Activated CD4-positive, alpha-beta memory T cell treated with anti-CD3 and anti-CD28 coated beads, Interleukin-2, amount 10 ng/mL, durations not matched to agents 7 days and 5 days (primary cell): ENCODE results near the gene EIF2B5. TPM values are rescaled to one million over a fixed set of nuclear protein-coding genes. Genes with fewer than 3 reads are reported as not detected.
"Not testable (repeated sequence)": the region's sequence is repeated elsewhere in the genome, so short reads cannot be mapped to it uniquely, and the experiment has no call there.

ENCODE experiments used
- CTCF ChIA-PET: fragments of 350-600 bp; sonication (Branson Sonifier 250); formaldehyde crosslinking; loops from one replicate; lab custom pipeline; 2021; ENCODE audit warnings: antibody characterized with exemption, inconsistent platforms; lab: Charles Lee
- POLR2A ChIA-PET: fragments of 350-600 bp; sonication (Branson Sonifier 250); formaldehyde crosslinking; loops from one replicate; lab custom pipeline; 2021; ENCODE audit warnings: antibody characterized with exemption; lab: Charles Lee
- DNase-seq: peaks from one replicate; pipeline ENCODE4 v3.0.0-alpha.2; 2020
- H3K27ac Mint-ChIP-seq: one replicate; pipeline ENCODE4 v1.8.0; 2021; ENCODE audit warnings: mild to moderate bottlenecking, mixed read lengths
- H3K27me3 Mint-ChIP-seq: one replicate; pipeline ENCODE4 v1.8.0; 2021; ENCODE audit warnings: mixed read lengths
- H3K36me3 Mint-ChIP-seq: one replicate; pipeline ENCODE4 v1.8.0; 2021; ENCODE audit warnings: low read depth, mixed read lengths
- H3K4me1 Mint-ChIP-seq: one replicate; pipeline ENCODE4 v1.8.0; 2021; ENCODE audit warnings: mixed read lengths
- H3K4me3 Mint-ChIP-seq: one replicate; pipeline ENCODE4 v1.8.0; 2021; ENCODE audit warnings: mild to moderate bottlenecking, mixed read lengths
- H3K9me3 Mint-ChIP-seq: one replicate; pipeline ENCODE4 v1.8.0; 2021; ENCODE audit warnings: mixed read lengths
- total RNA-seq, 2 experiments: library from RNA; stranded (reverse); gene quantifications; one replicate each; pipeline ENCODE4 v1.2.3, GENCODE V29; 2021

Gene EIF2B5
- 10 to 100 TPM; 45.9 to 47.8 TPM for total RNA-seq

DNA sequence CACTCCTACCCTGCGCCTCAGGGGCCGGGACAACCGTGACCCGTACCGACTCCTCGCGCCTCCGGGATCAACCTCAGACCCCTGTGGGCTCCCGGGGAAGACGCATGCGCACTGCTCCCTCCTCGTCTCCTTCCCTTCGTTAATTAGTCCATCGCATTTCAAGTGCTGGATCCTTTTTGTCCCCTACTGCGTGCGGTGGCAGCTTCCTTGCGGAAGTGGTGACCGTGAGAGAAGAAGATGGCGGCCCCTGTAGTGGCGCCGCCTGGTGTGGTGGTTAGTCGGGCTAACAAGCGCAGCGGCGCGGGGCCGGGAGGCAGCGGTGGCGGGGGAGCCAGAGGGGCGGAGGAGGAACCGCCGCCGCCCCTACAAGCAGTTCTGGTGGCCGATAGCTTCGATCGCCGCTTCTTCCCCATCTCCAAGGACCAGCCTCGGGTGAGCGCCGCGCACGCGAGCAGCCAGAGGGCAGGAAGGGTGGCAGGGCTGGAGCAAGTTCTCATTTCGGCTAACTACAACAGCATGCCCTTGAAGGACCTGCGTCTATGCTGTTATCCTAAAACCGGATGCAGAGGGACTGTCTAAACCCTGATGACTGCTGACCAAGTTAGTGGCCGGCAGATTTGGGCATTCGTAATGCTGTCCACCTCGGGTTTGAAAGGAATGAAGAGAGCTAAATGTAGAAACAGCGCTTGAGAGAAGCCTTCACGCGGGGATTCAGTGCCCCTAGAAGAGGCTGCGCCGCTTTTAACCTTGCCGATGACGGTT lies at the start of gene EIF2B5:
TSS of gene EIF2B5 (plus strand) at position 210 of the 762 bp plus-strand sequence. CDS start at position 238, 28 bp downstream.
- H3K36me3 Mint-ChIP-seq: peaks cover 20% of the 10 kb centered on the region
- peak within 1 kb of the TSS; percentile 98 for H3K4me3 Mint-ChIP-seq
- peak; percentile 91 for DNase-seq
- no peaks in the 10 kb centered on the region for H3K9me3 Mint-ChIP-seq
- H3K27me3 Mint-ChIP-seq: no peaks in the 10 kb centered on the region
- peak within 1 kb of the TSS; percentile 90 for H3K27ac Mint-ChIP-seq
- CTCF ChIA-PET: interaction anchor here (0.8 to 4.1 kb wide), 7 partner anchors 10 to 240 kb away, joined by 3 to 17 read pairs (median 5); partner anchors contain the start of genes ABCC5 and EEF1AKMT4
- POLR2A ChIA-PET: interaction anchor here (0.6 to 4.9 kb wide), 19 partner anchors 9 to 251 kb away, joined by 3 to 27 read pairs (median 4); partner anchors contain the start of genes ABCC5, ABCF3, ALG3 and DVL3
- H3K4me1 Mint-ChIP-seq: peaks cover 31% of the 10 kb centered on the region

DNA sequence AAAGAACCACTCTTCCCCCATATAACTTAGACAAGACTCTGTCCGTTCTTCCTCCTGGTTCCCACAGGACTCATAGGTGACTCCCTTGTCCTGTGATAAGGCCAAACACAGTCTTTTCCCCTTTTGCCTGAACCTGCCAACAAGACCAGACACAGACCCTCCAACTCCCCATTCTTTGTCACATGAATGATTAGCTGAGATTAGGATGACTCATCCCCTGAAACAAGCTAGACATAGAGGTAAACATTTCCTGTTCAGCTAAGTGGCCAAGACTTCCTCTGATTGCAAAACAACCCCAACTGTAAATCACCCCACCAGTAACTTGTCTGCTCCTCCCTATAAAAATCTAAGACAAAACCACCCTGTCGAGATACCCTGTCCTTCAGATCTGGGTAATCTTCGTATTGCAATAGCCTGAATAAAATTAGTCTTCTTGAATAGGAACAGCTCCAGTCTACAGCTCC lies 49.7 kb upstream of the EIF2B5 start:
- H3K36me3 Mint-ChIP-seq: peaks cover 19% of the 10 kb centered on the region
- H3K4me3 Mint-ChIP-seq: no peak overlapping the region
- ChIA-PET POLR2A (interaction anchor here (0.6 to 1.2 kb wide), 2 partner anchors 49 to 88 kb away, joined by 3 to 4 read pairs; no protein-coding TSS in a partner anchor), CTCF (interaction anchor here (1.7 kb wide), 1 partner anchor 67 kb away, joined by 4 read pairs; the partner anchor contains the start of gene ABCC5)
- DNase-seq: no peak
- H3K4me1 Mint-ChIP-seq: peaks cover 12% of the 10 kb centered on the region
- no peaks in the 10 kb centered on the region for H3K27me3 Mint-ChIP-seq
- peak overlapping the region; percentile 56 for H3K27ac Mint-ChIP-seq
- H3K9me3 Mint-ChIP-seq: peaks cover 26% of the 10 kb centered on the region

DNA sequence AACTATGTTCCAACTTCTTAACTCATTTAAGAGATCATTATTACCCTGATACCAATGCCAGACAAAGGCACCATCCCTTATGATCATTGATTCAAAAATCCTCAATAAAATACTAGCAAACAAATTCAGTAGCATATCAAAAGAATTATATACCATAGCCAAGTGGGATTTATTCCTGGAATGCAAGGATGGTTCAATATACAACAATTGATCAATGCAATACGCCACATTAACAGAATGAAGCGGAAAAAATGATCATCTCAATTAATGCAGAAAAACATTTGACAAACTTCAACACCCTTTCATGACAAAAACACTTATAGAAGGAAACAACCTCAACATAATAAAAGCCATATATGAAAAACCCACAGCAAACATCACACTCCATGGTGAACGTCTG lies 43.0 kb upstream of the EIF2B5 start:
- Mint-ChIP-seq H3K27ac (no peak overlapping the region), H3K4me3 (no peak overlapping the region), H3K27me3 (peaks cover 16% of the 10 kb centered on the region), H3K4me1 (no peaks in the 10 kb centered on the region), H3K36me3 (peaks cover 6% of the 10 kb centered on the region), H3K9me3 (peaks cover 18% of the 10 kb centered on the region)
- no peak for DNase-seq
- ChIA-PET CTCF (no interaction called here), POLR2A (no interaction called here)

DNA sequence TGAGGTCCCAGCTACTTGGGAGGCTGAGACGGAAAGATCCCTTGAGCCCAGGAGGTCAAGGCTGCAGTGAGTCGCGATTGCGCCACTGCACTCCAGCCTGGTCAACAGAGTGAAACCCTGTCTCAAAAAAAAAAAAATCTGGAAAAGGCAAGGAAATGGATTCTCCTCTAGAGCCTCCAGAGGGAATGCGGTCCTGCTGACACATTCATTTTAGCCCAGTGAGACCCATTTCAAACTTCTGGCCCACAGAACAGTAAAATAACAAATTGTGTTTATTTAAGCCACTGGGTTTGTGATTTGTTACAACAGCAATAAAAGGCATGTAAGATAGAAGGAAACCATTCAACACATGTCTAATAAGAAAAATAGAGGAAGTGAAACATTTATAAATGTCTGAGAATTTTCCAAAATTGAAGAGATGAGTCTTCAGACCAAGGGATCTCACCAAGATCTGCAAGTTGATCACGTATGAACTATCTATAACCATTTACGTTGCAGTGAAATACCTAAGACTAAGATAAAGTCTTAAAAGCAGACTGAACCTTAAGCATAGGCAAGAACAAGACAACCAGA lies 38.3 kb upstream of the EIF2B5 start, which contains the start of gene HTR3E:
TSS of gene HTR3E (plus strand) at position 254 of the 573 bp plus-strand sequence. CDS start 466 bp downstream, outside the sequence.
- H3K27me3 Mint-ChIP-seq: peaks cover 19% of the 10 kb centered on the region
- CTCF ChIA-PET: no interaction called here

GRCh38 chr3:184097556-184097955 lies 37.6 kb upstream of the EIF2B5 start:
- no peak overlapping the region for H3K27ac Mint-ChIP-seq
- no peaks in the 10 kb centered on the region for H3K36me3 Mint-ChIP-seq
- H3K4me1 Mint-ChIP-seq: no peaks in the 10 kb centered on the region
- no peak overlapping the region for H3K4me3 Mint-ChIP-seq
- ChIA-PET POLR2A (no interaction called here), CTCF (no interaction called here)
- no peak for DNase-seq
- peaks cover 19% of the 10 kb centered on the region for H3K27me3 Mint-ChIP-seq
- peaks cover 4% of the 10 kb centered on the region for H3K9me3 Mint-ChIP-seq

More for the DNA sequence above, 38.3 kb upstream of the EIF2B5 start, which contains the start of gene HTR3E:
- H3K9me3 Mint-ChIP-seq: peaks cover 10% of the 10 kb centered on the region
- H3K36me3 Mint-ChIP-seq: no peaks in the 10 kb centered on the region
- POLR2A ChIA-PET: no interaction called here
- H3K27ac Mint-ChIP-seq: no peak within 1 kb of the TSS
- DNase-seq: no peak
- no peak within 1 kb of the TSS for H3K4me3 Mint-ChIP-seq
- no peaks in the 10 kb centered on the region for H3K4me1 Mint-ChIP-seq

DNA sequence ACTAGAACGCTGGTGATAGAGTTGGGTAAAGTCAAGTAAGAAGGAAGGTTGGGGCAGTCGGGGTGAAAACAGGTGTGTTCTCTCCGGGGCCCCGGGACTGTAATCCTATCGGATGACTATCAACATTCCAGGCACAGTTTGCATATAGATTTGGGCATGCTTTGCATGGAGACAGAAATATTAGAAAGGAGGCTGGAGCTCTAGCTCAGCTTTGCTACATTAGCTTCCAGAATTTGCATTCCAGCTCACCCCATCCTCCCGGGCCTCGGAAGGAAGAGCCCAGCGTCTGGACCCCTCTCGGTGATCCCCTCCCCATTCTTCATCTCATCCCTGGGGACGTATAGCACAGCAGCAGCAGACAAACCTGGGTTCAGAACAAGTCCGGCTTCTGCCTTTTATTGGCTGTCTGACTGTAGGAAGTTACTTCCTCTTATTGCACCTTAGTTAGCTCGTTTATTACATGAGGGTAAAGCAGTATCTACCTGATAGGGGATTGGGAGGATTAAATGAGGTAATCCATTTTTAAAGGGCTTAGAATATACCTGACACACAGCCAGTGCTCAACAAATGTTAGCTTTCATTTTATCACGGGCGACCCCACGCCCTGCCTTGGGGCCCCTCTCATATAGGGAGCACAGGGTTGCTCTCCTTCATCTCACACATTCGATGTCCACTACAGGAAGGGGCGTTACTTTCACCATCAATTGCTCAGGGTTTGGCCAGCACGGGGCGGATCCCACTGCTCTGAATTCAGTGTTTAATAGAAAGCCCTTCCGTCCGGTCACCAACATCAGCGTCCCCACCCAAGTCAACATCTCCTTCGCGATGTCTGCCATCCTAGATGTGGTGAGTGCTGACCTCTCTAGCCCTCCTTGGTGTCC lies 35.1 kb upstream of the EIF2B5 start:
- H3K9me3 Mint-ChIP-seq: no peaks in the 10 kb centered on the region
- ChIA-PET POLR2A (no interaction called here), CTCF (no interaction called here)
- no peak overlapping the region for H3K27ac Mint-ChIP-seq
- H3K4me1 Mint-ChIP-seq: no peaks in the 10 kb centered on the region
- H3K4me3 Mint-ChIP-seq: no peak overlapping the region
- H3K36me3 Mint-ChIP-seq: no peaks in the 10 kb centered on the region
- DNase-seq: no peak
- peaks cover 16% of the 10 kb centered on the region for H3K27me3 Mint-ChIP-seq

DNA sequence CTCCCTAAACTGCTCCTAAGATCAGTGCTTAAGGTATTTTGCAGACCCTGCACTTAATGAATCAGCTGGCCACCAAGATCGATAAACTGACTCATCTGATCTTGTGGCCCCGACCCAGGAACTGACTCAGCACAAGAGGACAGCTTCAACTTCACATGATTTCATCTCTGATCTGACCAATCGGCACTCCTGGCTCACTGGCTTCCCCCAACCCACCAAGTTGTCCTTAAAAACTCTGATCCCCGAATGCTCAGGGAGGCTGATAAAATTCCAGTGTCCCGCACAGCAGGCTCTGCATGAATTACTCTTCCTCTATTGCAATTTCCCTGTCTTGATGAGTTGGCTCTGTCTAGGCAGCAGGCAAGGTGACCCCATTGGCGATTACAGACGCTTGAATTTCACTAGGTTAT lies 24.8 kb upstream of the EIF2B5 start:
- POLR2A ChIA-PET: no interaction called here
- H3K27me3 Mint-ChIP-seq: peaks cover 6% of the 10 kb centered on the region
- CTCF ChIA-PET: interaction anchor here (1.6 to 1.9 kb wide), 2 partner anchors 117 to 226 kb away, joined by 4 to 5 read pairs; partner anchors contain the start of gene PARL
- no peak overlapping the region for H3K27ac Mint-ChIP-seq
- no peaks in the 10 kb centered on the region for H3K9me3 Mint-ChIP-seq
- H3K4me3 Mint-ChIP-seq: no peak overlapping the region
- H3K4me1 Mint-ChIP-seq: peaks cover 4% of the 10 kb centered on the region
- no peak for DNase-seq
- no peaks in the 10 kb centered on the region for H3K36me3 Mint-ChIP-seq

DNA sequence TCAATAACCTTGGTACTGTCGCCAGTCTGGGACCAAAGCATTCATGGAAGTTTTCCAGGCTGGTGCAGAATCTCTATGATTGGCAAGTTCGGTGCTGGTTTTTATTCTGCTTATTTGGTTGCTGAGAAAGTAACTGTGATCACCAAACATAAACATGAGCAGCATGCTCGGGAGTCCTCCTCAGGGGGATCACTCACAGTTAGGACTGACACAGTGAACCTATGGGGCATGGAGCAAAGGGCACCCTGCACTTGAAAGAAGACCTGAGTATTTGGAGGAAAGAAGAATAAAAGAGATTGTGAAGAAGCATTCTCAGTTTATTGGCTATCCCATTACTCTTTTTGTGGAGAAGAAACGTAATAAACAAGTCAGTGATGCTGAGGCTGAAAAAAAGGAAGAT lies 19.1 kb upstream of the EIF2B5 start:
- POLR2A ChIA-PET: no interaction called here
- no peak overlapping the region for H3K4me3 Mint-ChIP-seq
- H3K27ac Mint-ChIP-seq: no peak overlapping the region
- DNase-seq: no peak
- CTCF ChIA-PET: no interaction called here
- H3K27me3 Mint-ChIP-seq: peaks cover 11% of the 10 kb centered on the region
- H3K4me1 Mint-ChIP-seq: no peaks in the 10 kb centered on the region
- H3K9me3 Mint-ChIP-seq: no peaks in the 10 kb centered on the region
- H3K36me3 Mint-ChIP-seq: no peaks in the 10 kb centered on the region

DNA sequence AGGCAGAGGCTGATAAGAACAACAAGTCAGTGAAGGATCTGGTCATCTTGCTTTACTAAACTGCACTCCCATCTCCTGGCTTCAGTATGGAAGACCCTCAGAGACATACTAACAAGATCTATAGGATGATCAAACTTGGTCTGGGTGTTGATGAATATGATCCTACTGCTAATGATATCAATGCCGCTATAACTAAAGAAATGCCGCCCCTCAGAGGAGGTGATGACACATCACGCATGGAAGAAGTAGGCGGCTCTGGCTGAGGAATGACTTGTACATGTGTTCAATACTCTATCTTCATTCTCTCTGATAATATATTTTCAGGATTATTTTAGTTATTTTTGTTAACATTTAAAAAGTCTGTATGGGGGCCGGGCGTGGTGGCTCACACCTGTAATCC lies 17.5 kb upstream of the EIF2B5 start:
- CTCF ChIA-PET: interaction anchor here (1.3 kb wide), 1 partner anchor 222 kb away, joined by 5 read pairs; no protein-coding TSS in a partner anchor
- peaks cover 12% of the 10 kb centered on the region for H3K27me3 Mint-ChIP-seq
- H3K4me1 Mint-ChIP-seq: no peaks in the 10 kb centered on the region

GRCh38 chr3:184121031-184121430 lies 14.1 kb upstream of the EIF2B5 start:
- POLR2A ChIA-PET, H3K4me1 Mint-ChIP-seq, DNase-seq, H3K27ac Mint-ChIP-seq, CTCF ChIA-PET, H3K9me3 Mint-ChIP-seq, H3K4me3 Mint-ChIP-seq, H3K36me3 Mint-ChIP-seq: not testable (repeated sequence)
- H3K27me3 Mint-ChIP-seq: peaks cover 15% of the 10 kb centered on the region

More for the DNA sequence above, 17.5 kb upstream of the EIF2B5 start:
- no peak for DNase-seq
- Mint-ChIP-seq H3K27ac (no peak overlapping the region), H3K36me3 (no peaks in the 10 kb centered on the region), H3K9me3 (no peaks in the 10 kb centered on the region), H3K4me3 (no peak overlapping the region)
- POLR2A ChIA-PET: no interaction called here

- Mint-ChIP-seq H3K4me3 (no peak overlapping the region), H3K27me3 (peaks cover 8% of the 10 kb centered on the region), H3K9me3 (no peaks in the 10 kb centered on the region), H3K4me1 (no peaks in the 10 kb centered on the region), H3K27ac (no peak overlapping the region), H3K36me3 (no peaks in the 10 kb centered on the region)
- ChIA-PET POLR2A (no interaction called here), CTCF (no interaction called here)
- DNase-seq: no peak
Observed at GRCh38 chr3:184126006-184126405, 9.2 kb upstream of the EIF2B5 start.

DNA sequence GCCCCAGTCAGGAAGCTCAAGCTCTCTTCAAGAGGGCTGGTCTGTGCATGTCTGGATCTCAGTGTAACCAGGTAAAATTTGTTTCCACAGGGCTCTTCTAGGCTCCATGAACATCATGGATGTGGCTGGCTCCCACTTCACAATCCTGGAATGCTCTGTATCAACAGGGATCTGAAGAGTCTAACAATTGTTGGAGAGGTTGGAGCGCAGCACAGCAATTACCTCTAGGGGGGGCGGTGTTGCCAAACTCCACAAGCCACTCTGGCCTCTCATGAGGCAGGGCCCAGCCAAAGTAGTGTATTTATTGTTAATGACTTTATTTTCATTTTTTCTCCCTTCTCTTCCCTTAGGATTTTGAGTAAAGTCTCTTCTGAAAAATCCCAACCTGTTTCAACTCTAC lies 6.1 kb upstream of the EIF2B5 start:
- Mint-ChIP-seq H3K36me3 (no peaks in the 10 kb centered on the region), H3K4me1 (peaks cover 7% of the 10 kb centered on the region), H3K27ac (no peak overlapping the region), H3K4me3 (no peak overlapping the region), H3K9me3 (no peaks in the 10 kb centered on the region), H3K27me3 (peaks cover 5% of the 10 kb centered on the region)
- POLR2A ChIA-PET: no interaction called here
- DNase-seq: peak; percentile 24
- CTCF ChIA-PET: interaction anchor here (1.9 kb wide), 1 partner anchor 98 kb away, joined by 4 read pairs; no protein-coding TSS in a partner anchor
